K562 (cell line): ENCODE results near the gene MYRIP. TPM values are rescaled to one million over a fixed set of nuclear protein-coding genes. Genes with fewer than 3 reads are reported as not detected.

Experiments
- FOS ChIP-seq: IDR thresholded peaks from 3 replicates; pipeline ENCODE4 v1.6.1; 2011; ENCODE audit not compliant: insufficient read length; ENCODE audit errors: extremely low read depth
- GTF2F1 ChIP-seq: IDR thresholded peaks from 2 replicates; pipeline ENCODE4 v1.6.1; 2011; ENCODE audit warnings: low read depth, low read length, improper control_type of control experiment
- MBD2 ChIP-seq: sonication (generic); IDR thresholded peaks from 2 replicates; pipeline ENCODE4 v1.6.1; 2016; ENCODE audit warnings: low read depth, borderline replicate concordance
- MXI1 ChIP-seq: IDR thresholded peaks from 2 replicates; pipeline ENCODE4 v1.6.1; 2011; ENCODE audit warnings: low read depth, mild to moderate bottlenecking, improper control_type of control experiment, low read length
- NFXL1 ChIP-seq: fragments of 450-650 bp; formaldehyde crosslinking; IDR thresholded peaks from 2 replicates; pipeline ENCODE4 v1.4.0; 2021; ENCODE audit warnings: mild to moderate bottlenecking
- PHF21A ChIP-seq: fragments of 450-650 bp; IDR thresholded peaks from 2 replicates; pipeline ENCODE4 v1.6.1; 2017; ENCODE audit warnings: low read depth, borderline replicate concordance
- RBM15 ChIP-seq: fragments of 200-400 bp; formaldehyde crosslinking; IDR thresholded peaks from 2 replicates; pipeline ENCODE4 v1.6.1; 2018; ENCODE audit warnings: mild to moderate bottlenecking, low read length, moderate library complexity; ENCODE audit not compliant: insufficient read depth
- ZNF696 ChIP-seq: fragments of 250-450 bp; sonication (Bioruptor Pico); conservative IDR thresholded peaks from 2 replicates; pipeline ENCODE4 v1.4.0; 2020; ENCODE audit warnings: mild to moderate bottlenecking, moderate library complexity
- polyA plus RNA-seq, 8 experiments: library from polyadenylated mRNA; depleted of rRNA in 4 of 8; stranded (reverse) in 5 of 8; unstranded in 3 of 8; fragments of >200 nt; fragmentation: Nextera tagmentation in 2 of 8; fragmentation: Illumina TruSeq in 1 of 8; extraction: Ambion mirVana in 2 of 8; extraction: Trizol in 1 of 8; gene quantifications; 2 replicates each; pipeline versions ENCODE4 v1.2.1 to v1.2.3, GENCODE V29; 2011 to 2014; ENCODE audit warnings: inconsistent platforms in 1 of 8, missing spikeins in 1 of 8
- total RNA-seq, 7 experiments: library from RNA; depleted of rRNA in 6 of 7; stranded (reverse); fragments of >200 nt in 6 of 7; fragmentation: Illumina TruSeq in 2 of 7; extraction: Trizol in 2 of 7; gene quantifications; 2 replicates each; pipeline versions ENCODE4 v1.2.1 to v1.2.3, GENCODE V29; 2011 to 2021; ENCODE audit warnings: low replicate concordance in 1 of 7
- TF ChIP-seq, protein P1 (sequence below), 2 experiments: fragments of 450-650 bp in 1 of 2; sonication (generic) in 1 of 2; formaldehyde crosslinking in 1 of 2; IDR thresholded peaks; 2 replicates each; pipeline versions ENCODE4 v1.7.1 to v1.9.0; 2016 to 2022; ENCODE audit warnings: inconsistent platforms in 1 of 2, mild to moderate bottlenecking in 1 of 2, missing genetic modification reagents in 1 of 2

MYRIP gene
- total and polyA plus RNA-seq, 9 of the 15 experiments (the other 6 are each of a cell fraction or from before 2014, with no cell fraction given), result 0.03 to 0.12 TPM; not detected in 7

DNA sequence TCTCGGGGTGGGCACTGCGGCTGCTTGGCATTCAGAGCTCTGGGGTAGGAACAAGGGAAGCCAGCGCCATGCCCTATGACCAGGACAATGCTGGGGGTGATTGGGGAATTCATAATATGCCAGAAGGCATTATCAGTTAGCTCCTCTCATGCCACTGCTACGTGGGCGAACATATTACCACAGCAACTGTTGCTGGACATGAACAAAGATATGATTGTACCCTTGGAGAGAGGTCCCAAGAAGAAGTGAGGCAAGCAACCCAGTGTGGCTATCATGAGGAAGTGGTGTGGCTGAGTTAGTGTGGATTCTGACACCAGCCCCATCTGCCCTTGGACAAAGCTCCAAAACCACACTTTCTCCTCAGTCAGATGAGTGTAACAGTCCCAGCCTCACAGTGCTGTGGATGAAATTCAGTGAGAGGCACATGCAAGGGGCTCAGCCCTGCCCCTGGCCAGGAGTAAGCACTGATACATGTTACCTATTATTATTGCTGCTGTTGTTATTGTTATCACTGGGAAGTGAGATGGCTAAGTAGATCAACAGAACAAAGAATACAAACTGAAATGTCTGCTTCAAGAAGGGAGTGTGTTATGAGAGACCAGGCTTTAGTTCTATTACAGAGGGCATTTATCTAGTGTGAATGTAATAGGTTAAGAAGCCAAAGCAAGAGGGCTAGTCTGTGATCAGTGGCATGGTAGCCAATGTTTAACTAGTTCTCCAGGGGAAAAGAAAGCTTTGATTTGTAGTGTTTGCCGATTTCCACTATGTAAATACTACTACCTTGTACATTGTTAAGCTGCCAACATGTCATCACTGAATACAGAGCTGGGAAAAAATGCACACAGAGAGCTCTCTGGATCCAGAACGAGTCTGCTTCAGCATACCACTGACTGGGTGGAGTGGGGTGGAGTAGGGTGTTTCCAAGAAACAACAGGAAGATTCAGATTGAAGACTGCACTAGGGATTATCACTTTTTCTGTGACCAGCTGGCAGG lies 277.8 kb downstream of the MYRIP start (continued):
- TF ChIP-seq, protein P1, sequence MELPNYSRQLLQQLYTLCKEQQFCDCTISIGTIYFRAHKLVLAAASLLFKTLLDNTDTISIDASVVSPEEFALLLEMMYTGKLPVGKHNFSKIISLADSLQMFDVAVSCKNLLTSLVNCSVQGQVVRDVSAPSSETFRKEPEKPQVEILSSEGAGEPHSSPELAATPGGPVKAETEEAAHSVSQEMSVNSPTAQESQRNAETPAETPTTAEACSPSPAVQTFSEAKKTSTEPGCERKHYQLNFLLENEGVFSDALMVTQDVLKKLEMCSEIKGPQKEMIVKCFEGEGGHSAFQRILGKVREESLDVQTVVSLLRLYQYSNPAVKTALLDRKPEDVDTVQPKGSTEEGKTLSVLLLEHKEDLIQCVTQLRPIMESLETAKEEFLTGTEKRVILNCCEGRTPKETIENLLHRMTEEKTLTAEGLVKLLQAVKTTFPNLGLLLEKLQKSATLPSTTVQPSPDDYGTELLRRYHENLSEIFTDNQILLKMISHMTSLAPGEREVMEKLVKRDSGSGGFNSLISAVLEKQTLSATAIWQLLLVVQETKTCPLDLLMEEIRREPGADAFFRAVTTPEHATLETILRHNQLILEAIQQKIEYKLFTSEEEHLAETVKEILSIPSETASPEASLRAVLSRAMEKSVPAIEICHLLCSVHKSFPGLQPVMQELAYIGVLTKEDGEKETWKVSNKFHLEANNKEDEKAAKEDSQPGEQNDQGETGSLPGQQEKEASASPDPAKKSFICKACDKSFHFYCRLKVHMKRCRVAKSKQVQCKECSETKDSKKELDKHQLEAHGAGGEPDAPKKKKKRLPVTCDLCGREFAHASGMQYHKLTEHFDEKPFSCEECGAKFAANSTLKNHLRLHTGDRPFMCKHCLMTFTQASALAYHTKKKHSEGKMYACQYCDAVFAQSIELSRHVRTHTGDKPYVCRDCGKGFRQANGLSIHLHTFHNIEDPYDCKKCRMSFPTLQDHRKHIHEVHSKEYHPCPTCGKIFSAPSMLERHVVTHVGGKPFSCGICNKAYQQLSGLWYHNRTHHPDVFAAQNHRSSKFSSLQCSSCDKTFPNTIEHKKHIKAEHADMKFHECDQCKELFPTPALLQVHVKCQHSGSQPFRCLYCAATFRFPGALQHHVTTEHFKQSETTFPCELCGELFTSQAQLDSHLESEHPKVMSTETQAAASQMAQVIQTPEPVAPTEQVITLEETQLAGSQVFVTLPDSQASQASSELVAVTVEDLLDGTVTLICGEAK (IDR thresholded peaks at IDR 0.05), result no peak
- TF ChIP-seq, protein P1 (CRISPR knock-in tag; IDR thresholded peaks at IDR 0.05), result no peak
- TF ChIP-seq PHF21A, result no peak
- no peak for TF ChIP-seq FOS
- TF ChIP-seq GTF2F1, result no peak
- no peak for TF ChIP-seq MBD2
- TF ChIP-seq MXI1, result no peak
- no peak for TF ChIP-seq NFXL1
- TF ChIP-seq RBM15, result no peak
- TF ChIP-seq ZNF696 (CRISPR knock-in tag), result no peak
